ENCODE data around the gene MAL. TPM values are rescaled to one million over a fixed set of nuclear protein-coding genes. Genes with fewer than 3 reads are reported as not detected.

MAL gene
- total RNA-seq, 1 donor from 2014 or later = 0.41 TPM

DNA sequence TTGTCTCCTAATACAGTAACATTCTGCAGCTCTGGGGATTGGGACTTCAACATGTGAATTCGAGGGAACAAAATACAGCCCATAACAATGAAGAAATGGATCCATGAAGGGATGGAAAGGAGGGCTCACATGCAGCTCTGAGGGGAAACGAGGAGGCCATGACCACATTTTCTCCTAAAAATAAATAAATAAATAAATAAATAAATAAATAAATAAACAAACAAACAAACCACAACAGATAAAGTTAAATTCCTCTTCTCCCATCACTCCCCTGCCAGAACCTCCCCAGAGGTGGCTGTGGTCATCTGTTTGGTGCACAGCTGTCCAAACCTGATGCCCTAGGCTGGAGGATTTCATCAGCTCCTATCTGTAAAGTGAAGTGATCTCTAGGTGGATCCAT, 42.7 kb downstream of the MAL start:
- no peak overlapping the region for H3K9ac ChIP-seq (ENCODE audit: low read length)
- Mint-ChIP-seq H3K4me3 (ENCODE audit: unreplicated experiment) (no peak overlapping the region), H3K36me3 (ENCODE audit: low read depth, unreplicated experiment) (no peaks in the 10 kb centered on the region), H3K4me1 (ENCODE audit: low read depth, unreplicated experiment) (no peaks in the 10 kb centered on the region), H3K27ac (ENCODE audit: unreplicated experiment) (no peak overlapping the region), H3K27me3 (ENCODE audit: low read depth, unreplicated experiment) (peaks cover 20% of the 10 kb centered on the region), H3K9me3 (ENCODE audit: unreplicated experiment) (no peaks in the 10 kb centered on the region)
- no peaks in the 10 kb centered on the region for H3K4me1 ChIP-seq (ENCODE audit: insufficient read depth, low read length)
- no peaks in the 10 kb centered on the region for H3K79me2 ChIP-seq (ENCODE audit: insufficient read depth, low read length)
- no peak for TF ChIP-seq EZH2 (IDR thresholded peaks at IDR 0.05; ENCODE audit: insufficient read depth, low read length)
- TF ChIP-seq, protein P1, sequence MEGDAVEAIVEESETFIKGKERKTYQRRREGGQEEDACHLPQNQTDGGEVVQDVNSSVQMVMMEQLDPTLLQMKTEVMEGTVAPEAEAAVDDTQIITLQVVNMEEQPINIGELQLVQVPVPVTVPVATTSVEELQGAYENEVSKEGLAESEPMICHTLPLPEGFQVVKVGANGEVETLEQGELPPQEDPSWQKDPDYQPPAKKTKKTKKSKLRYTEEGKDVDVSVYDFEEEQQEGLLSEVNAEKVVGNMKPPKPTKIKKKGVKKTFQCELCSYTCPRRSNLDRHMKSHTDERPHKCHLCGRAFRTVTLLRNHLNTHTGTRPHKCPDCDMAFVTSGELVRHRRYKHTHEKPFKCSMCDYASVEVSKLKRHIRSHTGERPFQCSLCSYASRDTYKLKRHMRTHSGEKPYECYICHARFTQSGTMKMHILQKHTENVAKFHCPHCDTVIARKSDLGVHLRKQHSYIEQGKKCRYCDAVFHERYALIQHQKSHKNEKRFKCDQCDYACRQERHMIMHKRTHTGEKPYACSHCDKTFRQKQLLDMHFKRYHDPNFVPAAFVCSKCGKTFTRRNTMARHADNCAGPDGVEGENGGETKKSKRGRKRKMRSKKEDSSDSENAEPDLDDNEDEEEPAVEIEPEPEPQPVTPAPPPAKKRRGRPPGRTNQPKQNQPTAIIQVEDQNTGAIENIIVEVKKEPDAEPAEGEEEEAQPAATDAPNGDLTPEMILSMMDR (IDR thresholded peaks at IDR 0.05; ENCODE audit: insufficient read depth, low read depth, low read length) = no peak
- no peaks in the 10 kb centered on the region for H3K36me3 ChIP-seq (ENCODE audit: insufficient read depth, low read length)
- H4K20me1 ChIP-seq (ENCODE audit: insufficient read depth, low read length) = no peaks in the 10 kb centered on the region
- no peak overlapping the region for H3K4me2 ChIP-seq (ENCODE audit: low read length)
- H3K9me3 ChIP-seq (ENCODE audit: insufficient read depth, low read depth, low read length) = no peaks in the 10 kb centered on the region
- no peak overlapping the region for H2AFZ ChIP-seq (ENCODE audit: low read depth, low read length)
- H3K27me3 ChIP-seq (ENCODE audit: insufficient read depth, low read length) = no peaks in the 10 kb centered on the region
- DNase-seq (ENCODE audit: low read depth) = no peak
- FAIRE-seq = no peak
- no peak overlapping the region for H3K4me3 ChIP-seq (ENCODE audit: insufficient read depth, low read depth, low read length)
- no peak overlapping the region for H3K27ac ChIP-seq (ENCODE audit: low read depth, low read length)

DNA sequence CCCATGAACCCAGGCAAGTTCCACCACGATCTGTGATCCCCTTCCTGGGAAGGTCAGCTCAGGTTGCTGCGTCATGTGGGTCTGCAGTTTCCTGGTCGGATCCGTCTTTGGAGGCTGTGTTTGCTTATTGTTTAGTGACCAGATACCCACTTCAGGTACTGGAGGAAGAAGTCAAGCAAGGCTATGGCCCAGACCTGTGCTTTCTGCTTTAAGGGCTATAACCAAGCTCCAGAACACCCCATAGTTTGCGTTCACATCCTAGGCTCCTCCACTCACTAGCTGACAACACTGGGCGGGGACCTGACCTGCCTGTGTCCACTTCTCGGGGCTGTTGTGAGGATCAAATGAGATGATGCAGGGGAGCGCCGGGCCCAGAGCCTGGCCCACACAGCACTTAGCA, 44.0 kb downstream of the MAL start:
- Histone ChIP-seq H3K9ac (ENCODE audit: low read length) (no peak overlapping the region), H3K9me3 (ENCODE audit: insufficient read depth, low read depth, low read length) (no peaks in the 10 kb centered on the region), H3K27me3 (ENCODE audit: insufficient read depth, low read length) (peaks cover under 1% of the 10 kb centered on the region), H3K79me2 (ENCODE audit: insufficient read depth, low read length) (no peaks in the 10 kb centered on the region), H3K4me2 (ENCODE audit: low read length) (no peak overlapping the region), H3K36me3 (ENCODE audit: insufficient read depth, low read length) (no peaks in the 10 kb centered on the region), H4K20me1 (ENCODE audit: insufficient read depth, low read length) (no peaks in the 10 kb centered on the region), H2AFZ (ENCODE audit: low read depth, low read length) (no peak overlapping the region), H3K4me3 (ENCODE audit: insufficient read depth, low read depth, low read length) (no peak overlapping the region), H3K4me1 (ENCODE audit: insufficient read depth, low read length) (no peaks in the 10 kb centered on the region), H3K27ac (ENCODE audit: low read depth, low read length) (no peak overlapping the region)
- H3K4me3 Mint-ChIP-seq (ENCODE audit: unreplicated experiment) = no peak overlapping the region
- no peaks in the 10 kb centered on the region for H3K9me3 Mint-ChIP-seq (ENCODE audit: unreplicated experiment)
- no peaks in the 10 kb centered on the region for H3K36me3 Mint-ChIP-seq (ENCODE audit: low read depth, unreplicated experiment)
- FAIRE-seq = no peak
- H3K27ac Mint-ChIP-seq (ENCODE audit: unreplicated experiment) = no peak overlapping the region
- peaks cover 21% of the 10 kb centered on the region for H3K27me3 Mint-ChIP-seq (ENCODE audit: low read depth, unreplicated experiment)
- TF ChIP-seq, protein P1 (IDR thresholded peaks at IDR 0.05; ENCODE audit: insufficient read depth, low read depth, low read length) = no peak
- no peak for TF ChIP-seq EZH2 (IDR thresholded peaks at IDR 0.05; ENCODE audit: insufficient read depth, low read length)
- no peaks in the 10 kb centered on the region for H3K4me1 Mint-ChIP-seq (ENCODE audit: low read depth, unreplicated experiment)
- no peak for DNase-seq (ENCODE audit: low read depth)

DNA sequence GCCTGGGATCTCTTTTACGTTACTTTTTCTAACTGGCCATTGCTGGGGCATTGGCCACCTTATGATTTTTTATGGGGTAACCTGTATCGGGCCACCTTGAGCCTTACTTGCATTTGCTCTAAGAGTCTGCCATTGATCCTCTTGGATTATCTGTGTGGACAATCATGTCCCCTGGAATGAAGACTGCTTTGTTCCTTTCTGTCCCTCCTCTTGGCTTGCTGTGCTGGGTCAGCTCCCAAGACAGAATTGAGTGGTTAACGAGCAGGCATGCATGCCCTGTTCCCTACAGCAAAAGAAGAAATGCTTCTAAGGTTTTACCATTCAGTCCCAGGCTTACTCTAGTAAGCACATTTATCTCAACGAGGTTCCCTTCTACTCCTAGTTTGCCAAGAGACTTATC, 46.3 kb downstream of the MAL start:
- Histone ChIP-seq H3K4me1 (ENCODE audit: insufficient read depth, low read length) (peaks cover 3% of the 10 kb centered on the region), H3K4me2 (ENCODE audit: low read length) (no peak overlapping the region), H3K27me3 (ENCODE audit: insufficient read depth, low read length) (peaks cover 10% of the 10 kb centered on the region), H3K9ac (ENCODE audit: low read length) (no peak overlapping the region), H3K4me3 (ENCODE audit: insufficient read depth, low read depth, low read length) (no peak overlapping the region), H4K20me1 (ENCODE audit: insufficient read depth, low read length) (no peaks in the 10 kb centered on the region), H3K9me3 (ENCODE audit: insufficient read depth, low read depth, low read length) (no peaks in the 10 kb centered on the region), H3K27ac (ENCODE audit: low read depth, low read length) (no peak overlapping the region), H2AFZ (ENCODE audit: low read depth, low read length) (no peak overlapping the region), H3K36me3 (ENCODE audit: insufficient read depth, low read length) (no peaks in the 10 kb centered on the region), H3K79me2 (ENCODE audit: insufficient read depth, low read length) (no peaks in the 10 kb centered on the region)
- peaks cover 40% of the 10 kb centered on the region for H3K27me3 Mint-ChIP-seq (ENCODE audit: low read depth, unreplicated experiment)
- H3K36me3 Mint-ChIP-seq (ENCODE audit: low read depth, unreplicated experiment) = no peaks in the 10 kb centered on the region
- H3K4me3 Mint-ChIP-seq (ENCODE audit: unreplicated experiment) = no peak overlapping the region
- H3K4me1 Mint-ChIP-seq (ENCODE audit: low read depth, unreplicated experiment) = no peaks in the 10 kb centered on the region
- H3K27ac Mint-ChIP-seq (ENCODE audit: unreplicated experiment) = no peak overlapping the region
- DNase-seq (ENCODE audit: low read depth) (no peak), FAIRE-seq (no peak)
- no peaks in the 10 kb centered on the region for H3K9me3 Mint-ChIP-seq (ENCODE audit: unreplicated experiment)
- TF ChIP-seq, protein P1 (IDR thresholded peaks at IDR 0.05; ENCODE audit: insufficient read depth, low read depth, low read length) = no peak
- TF ChIP-seq EZH2 (IDR thresholded peaks at IDR 0.05; ENCODE audit: insufficient read depth, low read length) = no peak
